ENCODE data around the gene EIF5.

EIF5 gene

DNA sequence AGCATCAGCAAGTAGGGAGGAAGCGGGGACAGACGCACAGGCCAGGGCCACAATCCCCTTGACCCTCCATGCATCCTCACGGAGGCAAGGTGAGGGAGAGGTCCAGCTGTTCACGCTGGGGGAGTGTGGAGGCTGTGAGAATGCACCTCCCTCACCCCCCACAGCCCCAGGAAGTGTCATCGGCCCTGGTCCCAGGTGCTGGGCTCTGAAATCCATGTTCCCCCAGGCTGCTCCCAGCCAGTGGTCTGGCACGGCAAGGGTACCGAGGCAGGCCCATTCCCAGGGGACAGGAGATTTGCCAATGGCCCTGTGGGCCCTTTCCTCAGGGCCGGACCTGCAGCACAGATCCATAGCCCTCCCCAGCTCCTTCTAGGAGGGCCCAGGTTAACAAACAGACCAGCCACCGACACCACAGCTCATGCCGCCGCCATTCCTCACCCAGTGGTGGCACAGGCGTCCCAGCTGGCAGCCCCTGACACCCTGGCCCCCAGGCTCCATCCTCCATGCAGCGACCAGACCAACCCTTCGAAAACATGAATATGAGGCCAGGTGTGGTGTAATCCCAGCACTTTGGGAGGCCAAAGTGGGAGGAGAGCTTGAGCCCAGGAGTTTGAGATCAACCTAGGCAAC, 21.9 kb upstream of the EIF5 start:
- TF ChIP-seq POLR2AphosphoS5 (IDR thresholded peaks at IDR 0.05; ENCODE audit: low read depth, low read length) = no peak
- TF ChIP-seq TAF1 (IDR thresholded peaks at IDR 0.05; ENCODE audit: borderline replicate concordance, low read depth, low read length) = no peak
- no peak for TF ChIP-seq POLR2A (IDR thresholded peaks at IDR 0.05; ENCODE audit: low read depth, low read length)
- FAIRE-seq (no peak), DNase-seq (ENCODE audit: insufficient read length) (no peak)

DNA sequence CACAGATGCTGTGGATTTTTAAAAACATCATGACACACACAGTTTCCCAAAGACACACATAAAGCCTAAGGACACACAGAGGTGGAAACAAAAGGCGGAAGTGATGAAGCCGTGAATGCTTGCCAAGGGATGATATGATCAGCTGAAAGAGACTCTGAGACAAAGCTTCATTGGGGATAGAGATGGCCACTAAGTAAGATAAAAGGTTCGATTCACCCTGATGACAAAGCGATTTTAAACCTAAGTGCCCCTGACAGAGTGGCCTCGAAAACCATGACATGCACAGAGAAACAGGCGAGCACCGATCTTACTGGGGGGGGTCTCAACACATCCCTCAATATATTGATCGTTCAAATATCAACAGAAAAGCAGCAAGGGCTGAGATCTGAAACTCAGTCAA, 20.3 kb upstream of the EIF5 start:
- FAIRE-seq = no peak
- TF ChIP-seq POLR2A (IDR thresholded peaks at IDR 0.05; ENCODE audit: low read depth, low read length) (no peak), TAF1 (IDR thresholded peaks at IDR 0.05; ENCODE audit: borderline replicate concordance, low read depth, low read length) (no peak), POLR2AphosphoS5 (IDR thresholded peaks at IDR 0.05; ENCODE audit: low read depth, low read length) (no peak)

DNA sequence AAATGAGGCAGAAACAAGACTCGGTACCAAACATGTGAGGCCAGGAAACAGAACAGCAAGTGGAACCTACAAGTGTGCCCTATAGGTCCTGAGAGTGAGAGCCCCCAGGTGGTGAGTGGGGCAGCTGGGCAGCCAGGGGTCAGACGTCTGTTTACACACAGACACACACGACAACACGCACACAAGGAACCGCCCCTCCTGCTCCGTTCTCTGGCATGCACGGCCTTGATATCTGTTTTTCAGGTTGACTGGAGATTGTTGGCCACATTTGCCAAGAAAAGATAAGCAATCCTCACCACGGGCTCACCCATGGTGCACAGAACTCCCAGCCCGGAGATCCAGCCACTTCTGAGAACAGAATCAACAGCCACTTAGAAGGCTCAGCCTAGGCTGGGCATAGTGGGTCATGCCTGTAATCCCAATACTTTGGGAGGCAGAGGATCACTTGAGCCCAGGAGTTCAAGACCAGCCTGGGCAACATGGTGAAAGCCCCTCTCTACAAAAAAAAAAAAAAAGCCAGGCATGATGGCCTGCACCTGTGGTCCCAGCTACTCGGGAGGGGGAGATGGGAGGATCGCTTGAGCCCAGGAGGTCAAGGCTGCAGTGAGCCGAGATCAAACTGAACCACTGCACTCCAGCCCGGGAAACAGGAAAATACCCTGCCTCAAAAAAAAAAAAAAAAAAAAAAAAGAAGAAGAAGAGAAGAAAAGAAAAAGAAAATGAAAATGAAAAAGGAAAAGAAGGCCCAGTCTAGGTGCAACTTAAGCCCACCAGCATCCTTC, 19.4 kb upstream of the EIF5 start:
- no peak for DNase-seq (ENCODE audit: insufficient read length)
- TF ChIP-seq POLR2A (IDR thresholded peaks at IDR 0.05; ENCODE audit: low read depth, low read length) = no peak
- no peak for TF ChIP-seq TAF1 (IDR thresholded peaks at IDR 0.05; ENCODE audit: borderline replicate concordance, low read depth, low read length)
- no peak for TF ChIP-seq POLR2AphosphoS5 (IDR thresholded peaks at IDR 0.05; ENCODE audit: low read depth, low read length)
- FAIRE-seq = no peak

More for the DNA sequence above, 20.3 kb upstream of the EIF5 start:
- DNase-seq (ENCODE audit: insufficient read length) = no peak

DNA sequence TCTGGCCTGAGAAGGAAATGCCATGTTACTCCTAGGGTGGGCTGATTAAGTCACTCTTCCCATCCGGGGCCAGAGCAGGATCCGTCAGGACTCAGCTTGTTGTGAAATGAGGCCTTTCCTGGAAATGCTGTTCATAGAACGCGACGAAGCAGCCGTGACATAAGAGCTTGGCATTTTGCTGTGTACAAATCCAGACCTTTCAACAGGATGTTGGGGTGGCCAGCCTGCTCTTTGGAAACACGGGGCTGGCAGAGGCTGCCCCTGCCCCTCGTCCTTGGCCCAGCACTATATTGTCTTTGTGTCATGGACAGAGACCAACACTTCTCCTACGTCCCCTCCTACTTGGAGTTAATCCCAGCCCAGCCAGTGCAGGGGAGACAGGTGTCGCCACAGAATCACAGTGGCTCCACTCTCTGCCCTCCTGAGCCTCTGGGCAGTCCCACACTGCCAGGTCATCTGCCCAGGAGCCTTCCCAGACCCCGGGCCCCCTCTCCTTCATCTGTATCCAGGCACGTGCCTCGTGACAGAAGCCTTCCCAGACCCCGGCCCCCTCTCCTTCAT, 18.6 kb upstream of the EIF5 start:
- no peak for FAIRE-seq
- TF ChIP-seq POLR2A (IDR thresholded peaks at IDR 0.05; ENCODE audit: low read depth, low read length) = no peak
- TF ChIP-seq POLR2AphosphoS5 (IDR thresholded peaks at IDR 0.05; ENCODE audit: low read depth, low read length) = no peak
- TF ChIP-seq TAF1 (IDR thresholded peaks at IDR 0.05; ENCODE audit: borderline replicate concordance, low read depth, low read length) = no peak
- DNase-seq (ENCODE audit: insufficient read length) = no peak

DNA sequence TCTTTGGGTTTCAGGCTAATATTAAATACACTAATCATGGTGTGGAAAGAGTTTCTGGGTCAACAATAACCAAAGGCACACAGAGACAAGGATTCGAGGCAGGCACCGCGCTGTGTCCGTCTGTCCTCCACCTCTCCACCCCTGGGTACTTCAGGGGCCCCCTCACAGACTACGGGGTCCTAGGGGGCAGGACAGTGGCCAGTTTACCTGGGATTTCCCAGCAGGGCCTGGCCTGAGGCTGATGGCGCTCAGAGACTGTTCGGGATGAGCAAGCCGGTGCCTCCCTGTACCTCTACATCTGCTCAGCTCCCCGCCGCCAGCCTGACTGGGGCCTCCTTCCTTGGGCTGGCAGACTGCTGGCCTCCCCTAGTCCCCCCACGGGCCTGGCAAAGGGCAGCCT, 18.1 kb upstream of the EIF5 start:
- TF ChIP-seq TAF1 (IDR thresholded peaks at IDR 0.05; ENCODE audit: borderline replicate concordance, low read depth, low read length) = no peak
- TF ChIP-seq POLR2AphosphoS5 (IDR thresholded peaks at IDR 0.05; ENCODE audit: low read depth, low read length) = no peak
- TF ChIP-seq POLR2A (IDR thresholded peaks at IDR 0.05; ENCODE audit: low read depth, low read length) = no peak
- DNase-seq (ENCODE audit: insufficient read length) (no peak), FAIRE-seq (no peak)

DNA sequence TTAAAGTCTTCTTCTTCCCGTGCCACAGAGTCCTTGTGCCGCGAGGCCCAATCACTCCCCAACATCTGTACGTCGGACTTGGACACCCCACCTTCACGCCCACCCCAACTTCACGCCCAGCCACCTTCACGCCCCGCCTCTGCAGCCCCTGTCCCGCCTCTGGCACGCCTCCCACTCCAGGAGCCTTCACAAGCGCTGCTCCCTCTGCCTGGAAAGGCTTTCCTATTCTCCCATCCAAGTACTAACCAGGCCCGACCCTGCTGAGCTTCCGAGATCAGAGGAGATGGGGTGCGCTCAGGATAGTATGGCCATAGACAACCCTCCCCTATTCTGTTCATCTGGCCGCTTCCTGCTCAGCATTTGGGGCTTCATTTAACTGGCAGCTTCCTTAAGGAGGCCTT, 17.3 kb upstream of the EIF5 start:
- FAIRE-seq = no peak
- TF ChIP-seq TAF1 (IDR thresholded peaks at IDR 0.05; ENCODE audit: borderline replicate concordance, low read depth, low read length) = no peak
- DNase-seq (ENCODE audit: insufficient read length) = no peak

DNA sequence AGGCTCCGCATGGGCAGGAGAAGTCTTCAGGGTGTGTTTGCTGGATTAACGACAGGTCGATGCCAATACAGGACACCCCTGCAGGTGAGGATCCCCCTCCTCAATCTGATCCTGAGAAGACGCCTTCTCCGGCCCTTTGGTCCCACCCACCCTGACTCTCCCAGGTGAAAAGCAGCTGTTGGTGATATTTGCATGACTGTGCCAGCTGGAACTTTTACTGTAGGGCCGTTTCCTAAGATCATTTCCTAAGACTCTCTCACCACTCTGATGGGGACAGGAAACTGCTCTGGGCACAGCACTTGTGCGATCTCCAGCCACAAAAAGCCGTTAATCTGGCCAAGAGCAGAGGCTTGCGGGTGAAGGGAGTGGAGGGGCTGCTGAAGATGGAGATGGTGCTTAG, 16.8 kb upstream of the EIF5 start:
- FAIRE-seq (no peak), DNase-seq (ENCODE audit: insufficient read length) (no peak)
- TF ChIP-seq POLR2A (IDR thresholded peaks at IDR 0.05; ENCODE audit: low read depth, low read length) (no peak), POLR2AphosphoS5 (IDR thresholded peaks at IDR 0.05; ENCODE audit: low read depth, low read length) (no peak), TAF1 (IDR thresholded peaks at IDR 0.05; ENCODE audit: borderline replicate concordance, low read depth, low read length) (no peak)

DNA sequence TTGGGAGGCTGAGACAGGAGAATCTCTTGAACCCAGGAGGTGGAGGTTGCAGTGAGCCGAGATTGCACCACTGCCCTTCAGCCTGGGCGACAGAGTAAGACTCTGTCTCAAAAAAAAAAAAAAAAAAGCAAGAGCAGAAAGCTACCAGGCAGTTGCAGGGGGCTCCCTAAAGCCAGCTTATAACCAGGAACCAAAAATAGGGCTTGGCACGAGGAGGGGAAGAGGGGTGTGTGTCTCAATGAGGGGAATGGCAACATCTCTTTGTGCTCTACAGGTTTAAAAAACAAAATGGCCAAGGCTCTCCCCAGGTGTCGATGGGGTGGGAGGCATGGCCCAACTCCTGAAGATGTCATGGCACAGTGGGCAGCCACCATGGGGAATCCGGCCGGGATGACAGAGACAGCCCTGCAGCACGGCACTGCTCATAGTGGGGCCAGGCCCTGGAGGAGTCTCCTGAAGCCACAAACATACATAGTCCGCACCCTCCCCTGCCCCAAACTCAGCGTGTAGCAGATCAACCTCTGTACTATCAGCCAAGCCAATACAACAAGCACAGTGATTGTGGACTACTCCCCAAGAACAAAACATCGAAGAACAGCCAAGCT, 16.0 kb upstream of the EIF5 start:
- peak; percentile 33 for FAIRE-seq

DNA sequence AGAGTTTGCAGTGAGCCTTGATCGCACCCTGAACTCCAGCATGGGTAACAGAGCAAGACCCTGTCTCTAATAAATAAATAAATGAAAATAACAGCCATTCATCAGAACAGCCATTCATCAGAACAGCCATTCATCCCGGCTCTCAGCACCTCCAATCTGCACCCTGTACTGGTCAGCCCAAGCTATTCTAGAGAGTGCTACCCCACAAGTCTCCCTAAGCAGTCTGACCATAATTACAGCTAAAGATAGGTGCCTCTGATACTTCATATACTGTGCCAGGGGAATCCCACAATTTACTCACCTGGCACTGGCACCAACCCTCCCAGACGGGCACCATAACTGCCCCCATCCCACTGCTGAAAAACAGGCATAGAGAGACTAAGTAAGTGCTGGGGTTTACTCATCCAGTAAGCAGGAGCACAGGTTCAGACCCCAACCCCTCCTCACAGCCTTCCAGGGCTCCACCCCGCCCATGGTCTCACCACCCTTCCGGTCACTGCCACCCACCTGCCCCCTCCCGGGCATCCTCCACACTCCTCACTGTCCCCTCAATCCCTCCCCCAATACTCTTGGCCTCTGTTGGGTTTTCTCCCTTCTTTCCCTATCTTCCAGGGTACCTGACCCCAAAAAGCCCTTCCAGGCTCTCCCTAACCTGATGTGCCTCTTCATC, 15.2 kb upstream of the EIF5 start:
- no peak for DNase-seq (ENCODE audit: insufficient read length)
- TF ChIP-seq POLR2A (IDR thresholded peaks at IDR 0.05; ENCODE audit: low read depth, low read length) = no peak
- no peak for FAIRE-seq

More for the DNA sequence above, 16.0 kb upstream of the EIF5 start:
- no peak for TF ChIP-seq POLR2A (IDR thresholded peaks at IDR 0.05; ENCODE audit: low read depth, low read length)
- TF ChIP-seq POLR2AphosphoS5 (IDR thresholded peaks at IDR 0.05; ENCODE audit: low read depth, low read length) = no peak
- TF ChIP-seq TAF1 (IDR thresholded peaks at IDR 0.05; ENCODE audit: borderline replicate concordance, low read depth, low read length) = no peak
- no peak for DNase-seq (ENCODE audit: insufficient read length)

DNA sequence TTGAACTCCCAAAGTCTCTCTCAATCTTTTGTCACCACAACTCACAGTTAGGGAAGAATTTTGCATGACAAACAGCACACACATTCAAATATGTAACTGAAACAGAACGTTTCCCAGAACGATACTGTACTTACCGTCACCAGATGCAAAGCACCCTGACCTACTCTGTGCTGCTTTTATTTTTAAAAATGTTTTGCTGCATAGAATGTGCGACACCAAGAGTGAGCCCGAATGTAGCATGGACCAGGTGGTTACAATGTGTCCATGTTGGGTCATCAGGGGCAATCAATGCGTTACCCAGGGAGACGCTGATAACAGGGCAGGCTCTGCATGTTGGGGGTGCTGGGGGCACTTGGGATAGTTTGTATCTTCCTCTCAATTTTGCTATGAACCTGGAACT, 14.6 kb upstream of the EIF5 start:
- FAIRE-seq (peak; percentile 94), DNase-seq (ENCODE audit: insufficient read length) (no peak)
- TF ChIP-seq POLR2A (IDR thresholded peaks at IDR 0.05; ENCODE audit: low read depth, low read length) (no peak), TAF1 (IDR thresholded peaks at IDR 0.05; ENCODE audit: borderline replicate concordance, low read depth, low read length) (no peak), POLR2AphosphoS5 (IDR thresholded peaks at IDR 0.05; ENCODE audit: low read depth, low read length) (no peak)

DNA sequence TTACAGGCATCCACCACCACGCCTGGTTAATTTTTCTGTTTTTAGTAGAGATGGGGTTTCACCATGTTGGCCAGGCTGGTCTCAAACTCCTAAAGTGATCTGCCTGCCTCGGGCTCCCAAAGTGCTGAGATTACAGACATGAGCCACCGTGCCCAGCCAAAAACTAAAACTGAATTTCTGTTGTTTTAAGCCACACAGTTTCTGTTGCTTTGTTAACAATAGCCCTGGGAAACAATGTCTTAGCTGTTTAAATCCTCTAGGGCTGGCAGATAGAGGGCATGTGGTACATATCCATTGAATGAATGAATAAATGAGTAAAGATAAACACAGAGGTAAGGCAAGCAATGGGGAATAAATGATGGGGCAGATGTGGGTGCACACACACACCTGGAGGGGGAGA, 8.0 kb upstream of the EIF5 start:
- no peak for DNase-seq (ENCODE audit: insufficient read length)
- FAIRE-seq = no peak
- TF ChIP-seq POLR2AphosphoS5 (IDR thresholded peaks at IDR 0.05; ENCODE audit: low read depth, low read length) = no peak
- TF ChIP-seq TAF1 (IDR thresholded peaks at IDR 0.05; ENCODE audit: borderline replicate concordance, low read depth, low read length) = no peak
- no peak for TF ChIP-seq POLR2A (IDR thresholded peaks at IDR 0.05; ENCODE audit: low read depth, low read length)
